GM23248 (cell line): ENCODE data around the gene CMTM8. TPM values are rescaled to one million over a fixed set of nuclear protein-coding genes. Genes with fewer than 3 reads are reported as not detected.

Experiments used
- DNase-seq: peaks from one replicate; pipeline ENCODE4 v3.0.0-alpha.2; 2015
- H2AFZ ChIP-seq: fragments of 200-600 bp; sonication (generic); 2 replicates; pipeline ENCODE4 v1.6.1; 2016; ENCODE audit warnings: antibody characterized with exemption
- H3F3A ChIP-seq: fragments of 200-600 bp; sonication (generic); 2 replicates; pipeline ENCODE4 v1.6.1; 2016; ENCODE audit warnings: mild to moderate bottlenecking, antibody characterized with exemption, mixed run types; ENCODE audit not compliant: insufficient read depth
- H3K27ac ChIP-seq: fragments of 200-600 bp; sonication (generic); 2 replicates; pipeline ENCODE4 v1.5.1; 2016; ENCODE audit warnings: mild to moderate bottlenecking
- H3K27me3 ChIP-seq: fragments of 200-600 bp; sonication (generic); replicated peaks from 2 replicates; pipeline ENCODE4 v1.6.1; 2016; ENCODE audit warnings: mild to moderate bottlenecking; ENCODE audit not compliant: insufficient read depth
- H3K36me3 ChIP-seq: fragments of 200-600 bp; sonication (generic); 2 replicates; pipeline ENCODE4 v1.6.1; 2016; ENCODE audit warnings: low read depth, mild to moderate bottlenecking
- H3K4me1 ChIP-seq: fragments of 200-600 bp; sonication (generic); 2 replicates; pipeline ENCODE4 v1.6.1; 2016; ENCODE audit warnings: mild to moderate bottlenecking; ENCODE audit not compliant: insufficient read depth
- H3K4me2 ChIP-seq: fragments of 200-600 bp; sonication (generic); one replicate; pipeline ENCODE4 v1.6.1; 2016; ENCODE audit warnings: mild to moderate bottlenecking; ENCODE audit not compliant: unreplicated experiment
- H3K4me3 ChIP-seq: fragments of 200-600 bp; sonication (generic); 2 replicates; pipeline ENCODE4 v1.5.1; 2016; ENCODE audit warnings: mild to moderate bottlenecking
- H3K79me2 ChIP-seq: fragments of 200-600 bp; sonication (generic); 2 replicates; pipeline ENCODE4 v1.6.1; 2016; ENCODE audit warnings: mild to moderate bottlenecking; ENCODE audit not compliant: insufficient read depth
- H3K9ac ChIP-seq: fragments of 200-600 bp; sonication (generic); 2 replicates; pipeline ENCODE4 v1.6.1; 2016; ENCODE audit warnings: mild to moderate bottlenecking
- H3K9me2 ChIP-seq: fragments of 200-600 bp; sonication (generic); 2 replicates; pipeline ENCODE4 v1.6.1; 2016; ENCODE audit warnings: mixed run types, mild to moderate bottlenecking, moderate library complexity; ENCODE audit not compliant: insufficient read depth
- H3K9me3 ChIP-seq: fragments of 200-600 bp; sonication (generic); one replicate; pipeline ENCODE4 v1.6.1; 2017; ENCODE audit warnings: low read depth
- H4K20me1 ChIP-seq: fragments of 200-600 bp; sonication (generic); 2 replicates; pipeline ENCODE4 v1.6.0; 2016; ENCODE audit not compliant: insufficient read depth
- EZH2 ChIP-seq: fragments of 200-600 bp; sonication (generic); IDR thresholded peaks from 2 replicates; pipeline ENCODE4 v1.6.1; 2018; ENCODE audit warnings: antibody characterized with exemption, mild to moderate bottlenecking; ENCODE audit not compliant: insufficient read depth, poor library complexity, severe bottlenecking
- EZH2phosphoT487 ChIP-seq: fragments of 200-600 bp; sonication (generic); IDR thresholded peaks from 2 replicates; pipeline ENCODE4 v1.6.1; 2018; ENCODE audit warnings: antibody characterized with exemption, moderate library complexity, mild to moderate bottlenecking, low read depth; ENCODE audit not compliant: insufficient read depth
- WGBS, 2 experiments: methylation state at CpG; one replicate each; pipeline ENCODE4 v1.1.6; 2015 to 2017; ENCODE audit warnings: low lambda C conversion rate in 2 of 2, low coverage in 1 of 2; ENCODE audit errors: missing lambda C conversion rate in 2 of 2; 5-methylcytosine and 5-hydroxymethylcytosine counted together
- in situ Hi-C: fragments of 300-500 bp; cut with MboI; formaldehyde crosslinking; loops from 2 replicates; pipeline ENCODE4 v1.15.0; 2020
- polyA plus RNA-seq: library from polyadenylated mRNA; unstranded; fragments of >200 nt; fragmentation: Nextera tagmentation; extraction: Ambion mirVana; gene quantifications from 2 replicates; pipeline ENCODE4 v1.2.1, GENCODE V29; 2016
- total RNA-seq: library from RNA; depleted of rRNA; stranded (reverse); fragments of >200 nt; shearing (Covaris generic); gene quantifications from 2 replicates; pipeline ENCODE4 v1.2.3, GENCODE V29; 2014

The CMTM8 gene
- total and polyA plus RNA-seq, 2 experiments from 2014 or later, result not detected

DNA sequence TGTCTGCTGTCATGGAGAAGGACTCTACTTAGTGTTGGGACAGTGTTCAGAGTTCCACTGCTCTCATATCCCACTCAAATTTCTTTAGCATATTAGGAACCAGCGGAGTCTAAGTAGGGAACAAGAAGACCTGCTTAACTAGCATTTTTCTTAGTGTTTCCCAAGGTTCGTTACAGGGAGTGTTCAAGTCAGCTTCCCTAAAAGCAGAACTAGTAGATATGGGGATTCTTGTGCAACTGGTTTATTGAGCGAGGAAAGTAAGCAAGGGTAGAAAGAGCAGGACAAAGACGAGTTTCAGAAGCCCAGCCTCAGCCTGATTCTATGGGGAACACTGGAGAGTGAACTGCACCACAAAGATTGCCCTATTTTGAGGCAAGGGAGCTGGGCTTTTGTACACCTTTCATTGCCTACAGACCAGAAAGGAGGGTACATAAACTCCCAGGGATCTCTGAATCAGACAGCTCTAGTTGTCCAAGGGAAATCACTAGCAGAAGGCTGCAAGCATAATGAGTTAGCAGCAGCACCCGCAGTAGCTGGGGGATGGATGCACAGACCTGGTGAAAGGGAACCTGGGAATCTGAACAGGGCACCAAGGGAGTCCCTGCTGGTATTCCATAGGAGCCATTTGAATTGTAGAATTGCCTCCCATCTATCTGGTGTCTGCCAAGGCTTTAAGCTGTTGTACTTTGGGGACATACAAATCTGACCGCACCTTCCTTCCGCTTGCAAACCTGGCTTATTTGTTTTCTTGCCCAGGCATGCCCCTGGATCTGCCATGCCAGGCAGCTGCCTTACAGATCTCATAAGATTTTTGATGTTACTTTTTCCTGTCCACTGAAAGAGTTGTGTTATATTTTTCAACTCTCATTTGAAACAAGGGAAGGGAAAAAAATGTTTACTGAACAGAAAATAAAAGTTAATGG is 168.3 kb downstream of the CMTM8 start:
- no peak overlapping the region for H2AFZ ChIP-seq
- H3K9me3 ChIP-seq, result no peaks in the 10 kb centered on the region
- H3K79me2 ChIP-seq, result peaks cover 14% of the 10 kb centered on the region; the same call in 1 of the 2 replicates
- H3K36me3 ChIP-seq, result no peaks in the 10 kb centered on the region
- no peak for DNase-seq
- no peaks in the 10 kb centered on the region for H3K27me3 ChIP-seq
- no peak overlapping the region for H3K9ac ChIP-seq
- H3K9me2 ChIP-seq, result no peaks in the 10 kb centered on the region
- no peaks in the 10 kb centered on the region for H3F3A ChIP-seq
- no peaks in the 10 kb centered on the region for H3K4me1 ChIP-seq
- WGBS, 2 experiments, result 96% methylated on average over 7 of the region's 7 CpGs
- H3K4me3 ChIP-seq, result no peak overlapping the region
- in situ Hi-C loops, result no loop called here
- no peak overlapping the region for H3K27ac ChIP-seq
- no peak overlapping the region for H3K4me2 ChIP-seq
- no peaks in the 10 kb centered on the region for H4K20me1 ChIP-seq
- no peak for TF ChIP-seq EZH2phosphoT487
- no peak for TF ChIP-seq EZH2

DNA sequence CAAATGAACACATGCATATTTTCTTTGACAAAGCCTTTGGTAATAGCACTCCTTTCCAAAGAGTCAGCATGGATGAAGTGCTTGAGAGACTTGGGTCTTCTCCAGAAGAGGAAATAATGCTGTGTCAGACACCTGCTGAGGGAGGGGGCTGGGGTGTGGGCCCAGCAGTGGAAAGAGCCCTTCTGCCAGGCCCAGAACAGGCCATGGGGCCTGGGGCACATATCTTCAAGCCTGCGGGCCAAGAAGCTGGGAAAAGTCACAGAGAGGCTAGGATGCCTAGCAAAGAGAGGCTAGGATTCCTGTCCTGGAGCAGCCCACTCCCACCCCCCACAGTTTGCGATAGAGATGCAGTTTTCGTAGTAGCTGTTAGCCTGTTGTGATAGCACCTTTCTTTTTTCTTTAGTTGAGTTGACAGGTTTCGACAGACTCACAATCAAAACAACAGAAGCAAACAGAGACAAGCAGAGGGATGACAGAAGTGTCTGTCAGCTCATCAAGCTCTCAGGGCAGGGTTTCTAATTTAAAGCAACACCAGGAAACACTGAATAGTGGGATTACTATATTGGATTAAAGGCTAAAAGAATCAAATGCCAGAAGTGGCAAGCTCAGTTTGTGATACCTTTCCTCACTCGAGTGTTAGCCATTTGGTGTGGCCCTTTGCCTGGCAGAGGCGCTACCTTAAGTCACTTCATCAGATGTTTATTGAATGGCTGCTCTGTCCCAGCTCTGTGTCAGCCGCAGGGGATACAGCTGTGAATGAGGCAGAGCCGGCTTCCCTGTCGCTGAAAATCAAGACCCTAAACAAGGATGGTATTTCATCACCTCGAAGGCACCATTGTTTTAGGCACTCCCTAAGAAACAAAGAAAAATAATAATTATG is 172.1 kb downstream of the CMTM8 start:
- in situ Hi-C loops, result no loop called here

DNA sequence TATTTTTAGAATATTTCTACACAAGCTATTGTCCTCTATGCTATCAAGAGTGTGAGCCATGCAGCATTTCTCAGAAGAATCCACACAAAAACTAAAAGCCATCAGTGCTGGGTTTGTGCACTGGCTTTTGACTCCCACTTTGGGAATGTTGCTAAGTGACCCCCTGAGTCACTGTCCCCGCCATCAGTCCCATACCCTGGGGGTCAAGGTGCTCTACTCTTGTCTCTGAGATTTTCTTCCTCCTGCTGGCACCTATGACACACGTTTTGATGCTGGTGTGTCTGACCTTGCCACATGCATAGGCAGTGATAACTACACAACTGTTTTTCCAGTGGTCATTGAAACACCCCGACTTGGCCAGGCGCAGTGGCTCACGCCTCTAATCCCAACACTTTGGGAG is 173.0 kb downstream of the CMTM8 start:
- 93 to 94% methylated on average over 5 of the region's 5 CpGs for WGBS, 2 experiments
- Histone ChIP-seq H3K4me3 (no peak overlapping the region), H3K27me3 (no peaks in the 10 kb centered on the region), H4K20me1 (no peaks in the 10 kb centered on the region), H3K79me2 (no peaks in the 10 kb centered on the region), H3F3A (no peaks in the 10 kb centered on the region), H3K4me2 (no peak overlapping the region), H3K9me3 (no peaks in the 10 kb centered on the region), H3K4me1 (no peaks in the 10 kb centered on the region), H3K27ac (no peak overlapping the region), H3K36me3 (no peaks in the 10 kb centered on the region), H3K9ac (no peak overlapping the region), H2AFZ (no peak overlapping the region), H3K9me2 (no peaks in the 10 kb centered on the region)
- TF ChIP-seq EZH2, result no peak
- TF ChIP-seq EZH2phosphoT487, result no peak
- in situ Hi-C loops, result no loop called here
- no peak for DNase-seq

More for the DNA sequence above, 172.1 kb downstream of the CMTM8 start:
- Histone ChIP-seq H3K4me1 (no peaks in the 10 kb centered on the region), H4K20me1 (no peaks in the 10 kb centered on the region), H3K4me3 (no peak overlapping the region), H3K36me3 (no peaks in the 10 kb centered on the region), H3K9me3 (no peaks in the 10 kb centered on the region), H3K9me2 (no peaks in the 10 kb centered on the region), H2AFZ (no peak overlapping the region), H3K9ac (no peak overlapping the region), H3K79me2 (no peaks in the 10 kb centered on the region), H3F3A (no peaks in the 10 kb centered on the region), H3K27me3 (no peaks in the 10 kb centered on the region), H3K4me2 (no peak overlapping the region), H3K27ac (no peak overlapping the region)
- no peak for TF ChIP-seq EZH2
- TF ChIP-seq EZH2phosphoT487, result no peak
- 95 to 97% methylated on average over 10 of the region's 10 CpGs for WGBS, 2 experiments
- DNase-seq, result no peak

- TF ChIP-seq EZH2phosphoT487, result no peak
- no peak for TF ChIP-seq EZH2
- Histone ChIP-seq H3F3A (no peaks in the 10 kb centered on the region), H2AFZ (no peak overlapping the region), H3K27ac (no peak overlapping the region), H3K79me2 (peaks cover 5% of the 10 kb centered on the region; the same call in 1 of the 2 replicates), H4K20me1 (no peaks in the 10 kb centered on the region), H3K27me3 (no peaks in the 10 kb centered on the region), H3K9me2 (no peaks in the 10 kb centered on the region), H3K4me2 (no peak overlapping the region), H3K9ac (no peak overlapping the region), H3K9me3 (no peaks in the 10 kb centered on the region), H3K36me3 (no peaks in the 10 kb centered on the region), H3K4me1 (no peaks in the 10 kb centered on the region), H3K4me3 (no peak overlapping the region)
- DNase-seq, result no peak
- 93 to 94% methylated on average over 3 of the region's 3 CpGs for WGBS, 2 experiments
- in situ Hi-C loops, result no loop called here
Observed at GRCh38 chr3:32412887-32413286, 174.4 kb downstream of the CMTM8 start.
